Loucy (cell line): Measurements from ENCODE around the gene AIDA.

Experiments used
- H2AFZ ChIP-seq: fragments of 200-600 bp; sonication (generic); 2 replicates; pipeline ENCODE4 v1.6.0; 2016; ENCODE audit warnings: antibody characterized with exemption, mild to moderate bottlenecking, low read length, moderate library complexity
- H3F3A ChIP-seq: fragments of 200-600 bp; 2 replicates; pipeline ENCODE4 v1.6.0; 2016; ENCODE audit warnings: antibody characterized with exemption, low read depth, mild to moderate bottlenecking
- H3K27me3 ChIP-seq: fragments of 200-600 bp; sonication (generic); 2 replicates; pipeline ENCODE4 v1.6.1; 2014; ENCODE audit warnings: low read length, mild to moderate bottlenecking; ENCODE audit not compliant: insufficient read depth, poor library complexity, severe bottlenecking
- H3K36me3 ChIP-seq: fragments of 200-600 bp; sonication (generic); 2 replicates; pipeline ENCODE4 v1.6.1; 2016; ENCODE audit warnings: low read length; ENCODE audit not compliant: insufficient read depth
- H3K4me1 ChIP-seq: fragments of 200-600 bp; sonication (generic); 2 replicates; pipeline ENCODE4 v1.5.1; 2014; ENCODE audit warnings: low read length, mild to moderate bottlenecking; ENCODE audit not compliant: insufficient read depth, poor library complexity, severe bottlenecking
- H3K4me2 ChIP-seq: fragments of 200-600 bp; sonication (generic); 2 replicates; pipeline ENCODE4 v1.6.0; 2014; ENCODE audit warnings: antibody characterized with exemption, low read length, low read depth, mild to moderate bottlenecking; ENCODE audit not compliant: poor library complexity, severe bottlenecking
- H3K4me3 ChIP-seq: fragments of 200-600 bp; sonication (generic); 2 replicates; pipeline ENCODE4 v1.5.1; 2014; ENCODE audit warnings: low read length, mild to moderate bottlenecking, mixed read lengths; ENCODE audit not compliant: poor library complexity, severe bottlenecking
- H3K79me2 ChIP-seq: fragments of 200-600 bp; sonication (generic); 2 replicates; pipeline ENCODE4 v1.6.1; 2014; ENCODE audit warnings: low read length; ENCODE audit not compliant: insufficient read depth
- H3K9ac ChIP-seq: fragments of 200-600 bp; sonication (generic); 2 replicates; pipeline ENCODE4 v1.6.0; 2014; ENCODE audit warnings: mild to moderate bottlenecking, low read depth, low read length, moderate library complexity; ENCODE audit not compliant: poor library complexity, severe bottlenecking
- H3K9me2 ChIP-seq: fragments of 200-600 bp; sonication (generic); replicated peaks from 2 replicates; pipeline ENCODE4 v1.6.1; 2016; ENCODE audit warnings: low read depth, low read length, mixed read lengths
- H3K9me3 ChIP-seq: fragments of 200-600 bp; sonication (generic); 2 replicates; pipeline ENCODE4 v1.6.1; 2014; ENCODE audit warnings: mild to moderate bottlenecking, antibody characterized with exemption, low read length, low read depth; ENCODE audit not compliant: insufficient read depth
- H4K20me1 ChIP-seq: fragments of 200-600 bp; sonication (generic); 2 replicates; pipeline ENCODE4 v1.6.0; 2014; ENCODE audit warnings: antibody characterized with exemption, low read length, mild to moderate bottlenecking; ENCODE audit not compliant: insufficient read depth, poor library complexity, severe bottlenecking
- CTCF ChIP-seq: fragments of 200-600 bp; sonication (generic); conservative IDR thresholded peaks from 2 replicates; pipeline ENCODE4 v1.5.1; 2014; ENCODE audit warnings: mild to moderate bottlenecking, antibody characterized with exemption, low read length
- EZH2phosphoT487 ChIP-seq: fragments of 200-600 bp; IDR thresholded peaks from 2 replicates; pipeline ENCODE4 v1.6.1; 2018; ENCODE audit warnings: antibody characterized with exemption, mild to moderate bottlenecking, moderate library complexity, borderline replicate concordance

Gene AIDA

GRCh38 chr1:222618880-222619596 is 93.3 kb downstream of the AIDA start:
- peak overlapping the region; percentile 84 for H3K4me3 ChIP-seq
- H3K4me2 ChIP-seq: peak overlapping the region; percentile 95
- H3K27me3 ChIP-seq: peaks cover 33% of the 10 kb centered on the region
- peaks cover 38% of the 10 kb centered on the region for H3K4me1 ChIP-seq
- H3K36me3 ChIP-seq: 0 out of 2 replicates have a peak, but pooled peaks cover 2% of the 10 kb centered on the region
- H3K9me3 ChIP-seq: no peaks in the 10 kb centered on the region
- H3F3A ChIP-seq: no peaks in the 10 kb centered on the region
- H3K9me2 ChIP-seq: no peaks in the 10 kb centered on the region
- H3K9ac ChIP-seq: peak overlapping the region; percentile 63
- H4K20me1 ChIP-seq: peaks cover 12% of the 10 kb centered on the region
- peaks cover 18% of the 10 kb centered on the region for H3K79me2 ChIP-seq
- peak overlapping the region; percentile 88; the same call in 1 of the 2 replicates for H2AFZ ChIP-seq
- TF ChIP-seq CTCF (no peak), EZH2phosphoT487 (no peak)
